GM23338 (cell line): ENCODE results near the gene SELENOM. TPM values are rescaled to one million over a fixed set of nuclear protein-coding genes. Genes with fewer than 3 reads are reported as not detected.

Experiments used
- ATAC-seq: fragments of 200-7000 bp; cut with Tn5 transposase; 3 replicates; pipeline ENCODE4 v1.9.1; 2020
- DNase-seq: peaks from one replicate; pipeline ENCODE4 v3.0.0-alpha.2; 2015; ENCODE audit warnings: low spot score
- H2AFZ ChIP-seq: fragments of 200-600 bp; sonication (generic); 2 replicates; pipeline ENCODE4 v1.8.0; 2016; ENCODE audit warnings: antibody characterized with exemption, mild to moderate bottlenecking, moderate library complexity
- H3F3A ChIP-seq: fragments of 200-600 bp; sonication (generic); replicated peaks from 2 replicates; pipeline ENCODE4 v1.8.0; 2017; ENCODE audit warnings: antibody characterized with exemption, mixed run types, low read depth
- H3K27ac ChIP-seq: fragments of 200-600 bp; sonication (generic); 2 replicates; pipeline ENCODE4 v1.6.1; 2016; ENCODE audit warnings: low read depth
- H3K27me3 ChIP-seq: fragments of 200-600 bp; sonication (generic); 2 replicates; pipeline ENCODE4 v1.8.0; 2016; ENCODE audit warnings: mild to moderate bottlenecking, mixed run types, moderate library complexity; ENCODE audit not compliant: insufficient read depth
- H3K36me3 ChIP-seq: fragments of 200-600 bp; sonication (generic); 2 replicates; pipeline ENCODE4 v1.8.0; 2016; ENCODE audit warnings: mild to moderate bottlenecking; ENCODE audit not compliant: insufficient read depth
- H3K4me1 ChIP-seq: fragments of 200-600 bp; sonication (generic); 2 replicates; pipeline ENCODE4 v1.8.0; 2016; ENCODE audit warnings: mild to moderate bottlenecking, moderate library complexity; ENCODE audit not compliant: insufficient read depth
- H3K4me2 ChIP-seq: fragments of 200-600 bp; sonication (generic); 2 replicates; pipeline ENCODE4 v1.7.1; 2017; ENCODE audit warnings: mixed run types
- H3K4me3 ChIP-seq: fragments of 200-600 bp; sonication (generic); 2 replicates; pipeline ENCODE4 v1.6.1; 2016; ENCODE audit warnings: mixed run types
- H3K79me2 ChIP-seq: fragments of 200-600 bp; sonication (generic); replicated peaks from 2 replicates; pipeline ENCODE4 v1.8.0; 2017; ENCODE audit warnings: mild to moderate bottlenecking; ENCODE audit not compliant: insufficient read depth
- H3K9me2 ChIP-seq: fragments of 200-600 bp; sonication (generic); 2 replicates; pipeline ENCODE4 v1.8.0; 2017; ENCODE audit not compliant: insufficient read depth
- H4K20me1 ChIP-seq: fragments of 200-600 bp; sonication (generic); replicated peaks from 2 replicates; pipeline ENCODE4 v1.8.0; 2017; ENCODE audit warnings: mild to moderate bottlenecking; ENCODE audit not compliant: insufficient read depth
- H3K27ac Mint-ChIP-seq: 2 replicates; pipeline ENCODE4 v1.8.0; 2020; ENCODE audit warnings: inconsistent platforms, mild to moderate bottlenecking, moderate library complexity, mixed read lengths
- H3K27me3 Mint-ChIP-seq: 3 replicates; pipeline ENCODE4 v1.8.0; 2022; ENCODE audit warnings: low read depth, mild to moderate bottlenecking, moderate library complexity, mixed read lengths, inconsistent platforms; ENCODE audit not compliant: insufficient read depth, poor library complexity
- H3K36me3 Mint-ChIP-seq: 3 replicates; pipeline ENCODE4 v1.8.0; 2021; ENCODE audit warnings: low read depth, mild to moderate bottlenecking, inconsistent platforms, moderate library complexity, mixed read lengths
- H3K4me1 Mint-ChIP-seq: 3 replicates; pipeline ENCODE4 v1.8.0; 2020; ENCODE audit warnings: mild to moderate bottlenecking, inconsistent platforms, mixed read lengths
- H3K4me3 Mint-ChIP-seq: 3 replicates; pipeline ENCODE4 v1.8.0; 2021; ENCODE audit warnings: moderate library complexity, mild to moderate bottlenecking, inconsistent platforms, mixed read lengths
- H3K9me3 Mint-ChIP-seq: 3 replicates; pipeline ENCODE4 v1.8.0; 2020; ENCODE audit warnings: moderate library complexity, mild to moderate bottlenecking, inconsistent platforms, mixed read lengths
- CREB1 ChIP-seq: fragments of 250-450 bp; sonication (Bioruptor Pico); IDR thresholded peaks from 2 replicates; pipeline ENCODE4 v1.5.0; 2020; ENCODE audit warnings: low read depth, mild to moderate bottlenecking, moderate library complexity
- CTCF ChIP-seq, 2 experiments: fragments of 200-600 bp in 1 of 2; sonication (generic) in 1 of 2; conservative IDR thresholded peaks; 2 replicates each; pipeline versions ENCODE4 v1.5.1 to v1.6.1; 2016 to 2017; ENCODE audit warnings: antibody characterized with exemption in 2 of 2, low read depth in 2 of 2, mild to moderate bottlenecking in 2 of 2, moderate library complexity in 1 of 2
- JUNB ChIP-seq: IDR thresholded peaks from one replicate; pipeline ENCODE4 v1.6.1; 2016; ENCODE audit warnings: antibody characterized with exemption; ENCODE audit not compliant: unreplicated experiment
- REST ChIP-seq: IDR thresholded peaks from one replicate; pipeline ENCODE4 v1.6.1; 2018; ENCODE audit warnings: antibody characterized with exemption; ENCODE audit not compliant: unreplicated experiment
- STAT1 ChIP-seq: IDR thresholded peaks from one replicate; pipeline ENCODE4 v1.6.1; 2016; ENCODE audit warnings: antibody characterized with exemption; ENCODE audit not compliant: unreplicated experiment
- ZNF114 ChIP-seq: fragments of 250-450 bp; sonication (Bioruptor Pico); IDR thresholded peaks from 2 replicates; pipeline ENCODE4 v1.5.0; 2020; ENCODE audit warnings: mild to moderate bottlenecking, moderate library complexity
- polyA plus RNA-seq: library from polyadenylated mRNA; unstranded; fragments of >200 nt; fragmentation: Nextera tagmentation; extraction: Ambion mirVana; gene quantifications from 2 replicates; pipeline ENCODE4 v1.2.1, GENCODE V29; 2016
- total RNA-seq: library from RNA; depleted of rRNA; stranded (reverse); fragments of >200 nt; shearing (Covaris generic); gene quantifications from 2 replicates; pipeline ENCODE4 v1.2.3, GENCODE V29; 2014
- TF ChIP-seq, protein P1 (sequence below): fragments of 250-450 bp; sonication (Bioruptor Pico); IDR thresholded peaks from 2 replicates; pipeline ENCODE4 v1.5.0; 2020; ENCODE audit warnings: mild to moderate bottlenecking, moderate library complexity

Gene SELENOM
- total and polyA plus RNA-seq, 2 experiments from 2014 or later, result 44.9 to 50.8 TPM

DNA sequence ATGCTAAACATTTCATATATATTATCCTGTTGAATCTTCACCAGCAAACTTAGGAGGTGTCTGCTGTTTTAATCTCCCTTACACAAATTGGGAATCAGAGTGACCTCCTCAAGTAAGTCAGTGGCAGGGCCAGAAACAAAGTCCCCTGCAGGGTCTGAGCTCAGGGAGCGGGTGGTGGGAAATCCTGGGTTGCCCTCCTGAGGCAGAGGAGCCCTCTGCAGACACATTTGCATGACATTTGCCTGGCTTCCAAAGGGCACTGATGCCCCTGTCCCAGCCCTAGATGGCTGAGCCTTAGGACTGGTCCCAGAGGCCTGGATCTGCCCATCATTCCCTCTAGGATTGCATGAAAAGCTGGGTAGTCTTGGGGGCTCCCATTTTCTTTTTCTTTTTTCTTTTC lies 13.3 kb upstream of the SELENOM start:
- TF ChIP-seq, protein P1, sequence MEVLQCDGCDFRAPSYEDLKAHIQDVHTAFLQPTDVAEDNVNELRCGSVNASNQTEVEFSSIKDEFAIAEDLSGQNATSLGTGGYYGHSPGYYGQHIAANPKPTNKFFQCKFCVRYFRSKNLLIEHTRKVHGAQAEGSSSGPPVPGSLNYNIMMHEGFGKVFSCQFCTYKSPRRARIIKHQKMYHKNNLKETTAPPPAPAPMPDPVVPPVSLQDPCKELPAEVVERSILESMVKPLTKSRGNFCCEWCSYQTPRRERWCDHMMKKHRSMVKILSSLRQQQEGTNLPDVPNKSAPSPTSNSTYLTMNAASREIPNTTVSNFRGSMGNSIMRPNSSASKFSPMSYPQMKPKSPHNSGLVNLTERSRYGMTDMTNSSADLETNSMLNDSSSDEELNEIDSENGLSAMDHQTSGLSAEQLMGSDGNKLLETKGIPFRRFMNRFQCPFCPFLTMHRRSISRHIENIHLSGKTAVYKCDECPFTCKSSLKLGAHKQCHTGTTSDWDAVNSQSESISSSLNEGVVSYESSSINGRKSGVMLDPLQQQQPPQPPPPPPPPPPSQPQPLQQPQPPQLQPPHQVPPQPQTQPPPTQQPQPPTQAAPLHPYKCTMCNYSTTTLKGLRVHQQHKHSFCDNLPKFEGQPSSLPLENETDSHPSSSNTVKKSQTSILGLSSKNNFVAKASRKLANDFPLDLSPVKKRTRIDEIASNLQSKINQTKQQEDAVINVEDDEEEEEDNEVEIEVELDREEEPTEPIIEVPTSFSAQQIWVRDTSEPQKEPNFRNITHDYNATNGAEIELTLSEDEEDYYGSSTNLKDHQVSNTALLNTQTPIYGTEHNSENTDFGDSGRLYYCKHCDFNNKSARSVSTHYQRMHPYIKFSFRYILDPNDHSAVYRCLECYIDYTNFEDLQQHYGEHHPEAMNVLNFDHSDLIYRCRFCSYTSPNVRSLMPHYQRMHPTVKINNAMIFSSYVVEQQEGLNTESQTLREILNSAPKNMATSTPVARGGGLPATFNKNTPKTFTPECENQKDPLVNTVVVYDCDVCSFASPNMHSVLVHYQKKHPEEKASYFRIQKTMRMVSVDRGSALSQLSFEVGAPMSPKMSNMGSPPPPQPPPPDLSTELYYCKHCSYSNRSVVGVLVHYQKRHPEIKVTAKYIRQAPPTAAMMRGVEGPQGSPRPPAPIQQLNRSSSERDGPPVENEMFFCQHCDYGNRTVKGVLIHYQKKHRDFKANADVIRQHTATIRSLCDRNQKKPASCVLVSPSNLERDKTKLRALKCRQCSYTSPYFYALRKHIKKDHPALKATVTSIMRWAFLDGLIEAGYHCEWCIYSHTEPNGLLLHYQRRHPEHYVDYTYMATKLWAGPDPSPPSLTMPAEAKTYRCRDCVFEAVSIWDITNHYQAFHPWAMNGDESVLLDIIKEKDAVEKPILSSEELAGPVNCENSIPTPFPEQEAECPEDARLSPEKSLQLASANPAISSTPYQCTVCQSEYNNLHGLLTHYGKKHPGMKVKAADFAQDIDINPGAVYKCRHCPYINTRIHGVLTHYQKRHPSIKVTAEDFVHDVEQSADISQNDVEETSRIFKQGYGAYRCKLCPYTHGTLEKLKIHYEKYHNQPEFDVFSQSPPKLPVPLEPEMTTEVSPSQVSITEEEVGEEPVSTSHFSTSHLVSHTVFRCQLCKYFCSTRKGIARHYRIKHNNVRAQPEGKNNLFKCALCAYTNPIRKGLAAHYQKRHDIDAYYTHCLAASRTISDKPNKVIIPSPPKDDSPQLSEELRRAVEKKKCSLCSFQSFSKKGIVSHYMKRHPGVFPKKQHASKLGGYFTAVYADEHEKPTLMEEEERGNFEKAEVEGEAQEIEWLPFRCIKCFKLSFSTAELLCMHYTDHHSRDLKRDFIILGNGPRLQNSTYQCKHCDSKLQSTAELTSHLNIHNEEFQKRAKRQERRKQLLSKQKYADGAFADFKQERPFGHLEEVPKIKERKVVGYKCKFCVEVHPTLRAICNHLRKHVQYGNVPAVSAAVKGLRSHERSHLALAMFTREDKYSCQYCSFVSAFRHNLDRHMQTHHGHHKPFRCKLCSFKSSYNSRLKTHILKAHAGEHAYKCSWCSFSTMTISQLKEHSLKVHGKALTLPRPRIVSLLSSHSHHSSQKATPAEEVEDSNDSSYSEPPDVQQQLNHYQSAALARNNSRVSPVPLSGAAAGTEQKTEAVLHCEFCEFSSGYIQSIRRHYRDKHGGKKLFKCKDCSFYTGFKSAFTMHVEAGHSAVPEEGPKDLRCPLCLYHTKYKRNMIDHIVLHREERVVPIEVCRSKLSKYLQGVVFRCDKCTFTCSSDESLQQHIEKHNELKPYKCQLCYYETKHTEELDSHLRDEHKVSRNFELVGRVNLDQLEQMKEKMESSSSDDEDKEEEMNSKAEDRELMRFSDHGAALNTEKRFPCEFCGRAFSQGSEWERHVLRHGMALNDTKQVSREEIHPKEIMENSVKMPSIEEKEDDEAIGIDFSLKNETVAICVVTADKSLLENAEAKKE (CRISPR knock-in tag), result no peak
- TF ChIP-seq ZNF114 (CRISPR knock-in tag) (no peak), CTCF (conservative IDR thresholded peaks at IDR 0.05; ENCODE audit: low read depth in 2 of 2) (0 out of 4 replicates have a peak, but pooled peaks of 1 of the 2 experiments have one; percentile 11), JUNB (no peak), STAT1 (no peak), REST (no peak), CREB1 (CRISPR knock-in tag) (no peak)

More for the DNA sequence above, 13.3 kb upstream of the SELENOM start:
- peaks cover 6% of the 10 kb centered on the region; the same call in 1 of the 2 replicates for H3K4me1 ChIP-seq
- H4K20me1 ChIP-seq, result no peaks in the 10 kb centered on the region
- H3K4me3 Mint-ChIP-seq, result no peak overlapping the region
- H3K36me3 ChIP-seq, result no peaks in the 10 kb centered on the region
- no peaks in the 10 kb centered on the region for H3K9me3 Mint-ChIP-seq
- peaks cover 15% of the 10 kb centered on the region for H3K27me3 Mint-ChIP-seq
- no peaks in the 10 kb centered on the region for H3K9me2 ChIP-seq
- ATAC-seq (no peak), DNase-seq (no peak)
- no peaks in the 10 kb centered on the region for H3F3A ChIP-seq
- H2AFZ ChIP-seq, result no peak overlapping the region
- peaks cover 19% of the 10 kb centered on the region for H3K4me1 Mint-ChIP-seq
- H3K4me2 ChIP-seq, result no peak overlapping the region
- H3K27ac Mint-ChIP-seq, result no peak overlapping the region
- no peaks in the 10 kb centered on the region for H3K27me3 ChIP-seq
- H3K4me3 ChIP-seq, result no peak overlapping the region
- H3K36me3 Mint-ChIP-seq, result no peaks in the 10 kb centered on the region
- no peaks in the 10 kb centered on the region for H3K79me2 ChIP-seq
- H3K27ac ChIP-seq, result no peak overlapping the region
